ENCODE data around the gene CCDC47.

CCDC47 gene

DNA sequence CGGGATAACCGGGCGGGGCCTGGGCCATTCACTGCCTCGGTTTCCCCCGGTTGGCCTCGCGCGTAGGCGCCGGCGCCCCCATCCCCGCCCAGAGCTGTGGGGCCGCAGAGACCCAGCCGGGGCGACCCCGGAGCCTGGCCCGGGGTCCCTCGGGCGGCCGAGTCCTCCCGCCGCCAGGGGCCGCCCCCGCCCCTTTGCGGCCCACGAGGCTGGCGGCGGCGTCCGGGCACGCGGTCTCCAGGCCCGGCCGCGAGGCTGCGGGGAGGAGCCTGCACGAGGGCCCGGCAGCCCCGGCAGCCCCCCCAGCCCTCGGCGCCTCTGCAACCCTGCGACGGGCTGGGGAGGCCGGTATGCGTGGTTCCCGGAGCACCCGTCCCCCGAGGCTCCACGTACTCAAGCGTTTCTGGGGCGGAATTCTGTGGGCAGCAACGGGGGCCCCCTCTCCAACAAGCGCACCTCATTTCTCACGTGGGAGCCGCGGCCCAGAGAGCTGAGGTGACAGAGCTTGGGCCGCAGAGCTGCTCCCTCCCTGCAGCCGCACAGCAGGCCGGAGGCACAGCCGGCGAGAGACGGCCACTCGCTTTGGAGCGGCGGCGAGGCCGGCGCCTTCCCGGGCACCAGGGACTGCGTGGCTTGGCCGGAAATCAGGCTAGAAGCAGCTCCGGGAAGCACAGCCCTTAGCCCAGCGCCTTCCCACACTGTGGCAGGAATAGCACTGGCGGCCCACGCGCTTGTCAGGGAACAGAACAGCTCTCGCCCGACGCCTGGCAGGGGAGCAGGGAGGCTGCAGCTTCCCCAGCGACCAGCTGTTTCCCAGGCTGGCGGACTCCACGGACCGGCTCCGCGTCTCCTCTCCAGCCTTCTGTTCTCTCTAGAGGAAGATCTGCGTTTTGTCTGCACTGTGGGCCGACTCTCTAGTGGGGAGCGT lies 72.6 kb downstream of the CCDC47 start:
- no peaks in the 10 kb centered on the region for H4K20me1 ChIP-seq (ENCODE audit: low read depth, low read length)
- H3K27me3 ChIP-seq (ENCODE audit: low read length), result no peaks in the 10 kb centered on the region

DNA sequence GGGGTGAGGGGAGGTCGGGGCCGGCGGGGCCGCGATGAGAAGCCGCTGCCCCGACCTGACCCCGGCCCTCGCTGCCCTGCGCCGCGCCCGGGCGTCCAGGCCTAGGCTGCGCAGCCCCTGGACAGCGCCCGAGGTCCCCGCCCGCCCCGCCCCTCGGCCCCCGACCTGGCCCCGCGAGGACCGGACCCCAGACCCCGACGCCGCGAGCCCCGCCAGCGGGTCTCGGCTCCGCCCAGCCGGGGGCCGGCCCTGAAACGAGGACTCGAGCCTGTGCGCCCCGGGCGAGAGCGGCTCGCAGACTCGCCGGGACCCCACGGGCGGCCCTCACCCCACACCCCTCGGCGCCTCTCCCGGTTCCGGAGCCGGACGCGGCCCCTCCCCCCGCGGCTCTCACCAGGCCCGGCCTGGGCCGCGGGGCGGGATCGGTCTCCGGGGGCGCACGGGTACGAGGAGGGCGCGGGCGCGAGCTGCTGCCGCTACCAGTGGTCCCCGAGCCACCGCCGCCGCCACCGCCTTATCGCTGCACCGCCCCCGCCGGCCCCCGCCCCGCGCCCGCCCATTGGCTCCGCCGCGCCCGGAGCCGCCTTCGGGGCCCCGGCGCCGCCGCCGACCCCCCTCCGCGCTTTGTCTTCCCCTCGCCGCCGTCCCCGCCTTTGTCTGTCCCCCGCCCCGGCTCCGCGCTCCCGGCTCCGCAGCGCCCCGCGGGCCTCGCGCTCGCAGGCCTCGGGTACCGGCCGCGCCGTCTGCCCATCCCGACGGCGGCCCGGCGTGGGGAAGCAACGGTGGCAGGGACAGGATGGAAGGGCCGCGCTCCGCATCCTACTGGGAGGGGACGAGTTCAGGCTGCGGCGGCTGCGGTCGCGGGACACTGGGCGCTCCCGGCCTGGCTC lies 73.5 kb downstream of the CCDC47 start, which contains the start of gene LIMD2:
TSS of gene LIMD2 (minus strand) at position 488 of the 890 bp plus-strand sequence. CDS start 827 bp downstream, outside the sequence.
- Histone ChIP-seq H4K20me1 (ENCODE audit: low read depth, low read length) (no peaks in the 10 kb centered on the region), H3K36me3 (ENCODE audit: low read length) (no peaks in the 10 kb centered on the region; the same call in 1 of the 2 replicates), H3K4me3 (ENCODE audit: insufficient read depth, low read length, poor library complexity, severe bottlenecking) (peak within 1 kb of the TSS; percentile 73), H3K4me2 (ENCODE audit: low read depth, low read length, poor library complexity, severe bottlenecking) (peak within 1 kb of the TSS; percentile 93), H3K27me3 (ENCODE audit: low read length) (no peaks in the 10 kb centered on the region), H3K9me3 (ENCODE audit: insufficient read depth, low read length) (no peaks in the 10 kb centered on the region), H3K79me2 (ENCODE audit: insufficient read depth, low read length) (peaks cover 12% of the 10 kb centered on the region), H3K27ac (ENCODE audit: low read depth, low read length) (peak within 1 kb of the TSS; percentile 98), H3F3A (ENCODE audit: insufficient read depth) (peaks cover 48% of the 10 kb centered on the region), H2AFZ (ENCODE audit: low read depth, low read length, severe bottlenecking) (no peak within 1 kb of the TSS), H3K9ac (ENCODE audit: low read length) (peak within 1 kb of the TSS; percentile 99), H3K9me2 (replicated peaks; ENCODE audit: insufficient read depth, low read length) (no peaks in the 10 kb centered on the region)
- no peak for TF ChIP-seq EZH2phosphoT487 (conservative IDR thresholded peaks at IDR 0.05; ENCODE audit: low read length)
- TF ChIP-seq, protein P1, sequence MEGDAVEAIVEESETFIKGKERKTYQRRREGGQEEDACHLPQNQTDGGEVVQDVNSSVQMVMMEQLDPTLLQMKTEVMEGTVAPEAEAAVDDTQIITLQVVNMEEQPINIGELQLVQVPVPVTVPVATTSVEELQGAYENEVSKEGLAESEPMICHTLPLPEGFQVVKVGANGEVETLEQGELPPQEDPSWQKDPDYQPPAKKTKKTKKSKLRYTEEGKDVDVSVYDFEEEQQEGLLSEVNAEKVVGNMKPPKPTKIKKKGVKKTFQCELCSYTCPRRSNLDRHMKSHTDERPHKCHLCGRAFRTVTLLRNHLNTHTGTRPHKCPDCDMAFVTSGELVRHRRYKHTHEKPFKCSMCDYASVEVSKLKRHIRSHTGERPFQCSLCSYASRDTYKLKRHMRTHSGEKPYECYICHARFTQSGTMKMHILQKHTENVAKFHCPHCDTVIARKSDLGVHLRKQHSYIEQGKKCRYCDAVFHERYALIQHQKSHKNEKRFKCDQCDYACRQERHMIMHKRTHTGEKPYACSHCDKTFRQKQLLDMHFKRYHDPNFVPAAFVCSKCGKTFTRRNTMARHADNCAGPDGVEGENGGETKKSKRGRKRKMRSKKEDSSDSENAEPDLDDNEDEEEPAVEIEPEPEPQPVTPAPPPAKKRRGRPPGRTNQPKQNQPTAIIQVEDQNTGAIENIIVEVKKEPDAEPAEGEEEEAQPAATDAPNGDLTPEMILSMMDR (IDR thresholded peaks at IDR 0.05; ENCODE audit: insufficient read depth, low read length, poor library complexity, severe bottlenecking), result no peak

More for the DNA sequence above, 72.6 kb downstream of the CCDC47 start:
- Histone ChIP-seq H3K9me3 (ENCODE audit: insufficient read depth, low read length) (no peaks in the 10 kb centered on the region), H3K9me2 (replicated peaks; ENCODE audit: insufficient read depth, low read length) (no peaks in the 10 kb centered on the region), H3K79me2 (ENCODE audit: insufficient read depth, low read length) (peaks cover 12% of the 10 kb centered on the region), H3F3A (ENCODE audit: insufficient read depth) (peaks cover 45% of the 10 kb centered on the region), H3K9ac (ENCODE audit: low read length) (peak overlapping the region; percentile 99), H3K4me3 (ENCODE audit: insufficient read depth, low read length, poor library complexity, severe bottlenecking) (peak overlapping the region; percentile 45), H3K36me3 (ENCODE audit: low read length) (no peaks in the 10 kb centered on the region; the same call in 1 of the 2 replicates), H3K27ac (ENCODE audit: low read depth, low read length) (peak overlapping the region; percentile 98), H3K4me2 (ENCODE audit: low read depth, low read length, poor library complexity, severe bottlenecking) (peak overlapping the region; percentile 93), H2AFZ (ENCODE audit: low read depth, low read length, severe bottlenecking) (no peak overlapping the region)
- TF ChIP-seq, protein P1 (IDR thresholded peaks at IDR 0.05; ENCODE audit: insufficient read depth, low read length, poor library complexity, severe bottlenecking), result peak; percentile 24
- TF ChIP-seq EZH2phosphoT487 (conservative IDR thresholded peaks at IDR 0.05; ENCODE audit: low read length), result no peak

DNA sequence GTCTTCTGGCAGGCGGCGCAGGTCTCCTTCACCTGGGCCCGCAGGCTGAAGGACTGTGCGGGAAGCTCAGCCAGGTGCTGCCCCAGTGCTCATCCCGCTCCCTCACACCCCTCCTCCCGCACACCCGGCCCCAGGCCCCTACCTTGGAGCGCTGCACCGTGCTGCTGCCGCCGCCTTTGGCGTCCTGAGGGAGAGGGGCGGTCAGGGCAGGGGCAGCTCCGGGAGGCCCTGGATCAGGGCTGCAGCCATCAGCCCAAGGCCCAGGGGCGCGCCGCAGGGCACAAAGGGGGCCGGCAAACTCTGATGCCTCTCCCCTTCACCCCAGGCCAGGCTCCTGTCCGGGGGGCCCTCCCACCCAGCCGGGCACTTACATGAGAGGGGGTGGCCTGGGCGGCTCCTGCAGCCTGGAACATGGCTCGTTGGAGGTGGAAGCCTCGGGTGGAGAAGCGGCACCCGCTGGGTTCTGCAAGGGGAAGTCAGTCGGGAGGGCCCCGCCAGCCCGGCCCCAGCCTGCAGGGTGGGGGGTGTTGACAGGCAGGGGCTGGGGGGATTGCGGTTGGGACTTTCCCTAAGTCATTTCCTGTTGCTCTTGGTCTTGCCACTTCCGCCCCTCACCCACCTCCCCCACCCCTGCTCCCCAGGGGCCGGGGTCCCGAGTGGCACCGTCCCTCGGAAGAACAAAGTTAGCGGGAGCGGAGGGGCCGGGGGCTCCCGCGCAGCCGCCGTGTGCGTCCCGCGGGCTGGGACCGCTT lies 74.3 kb downstream of the CCDC47 start:
- Histone ChIP-seq H3F3A (ENCODE audit: insufficient read depth) (peaks cover 49% of the 10 kb centered on the region), H3K79me2 (ENCODE audit: insufficient read depth, low read length) (peaks cover 12% of the 10 kb centered on the region), H3K4me3 (ENCODE audit: insufficient read depth, low read length, poor library complexity, severe bottlenecking) (peak overlapping the region; percentile 73), H2AFZ (ENCODE audit: low read depth, low read length, severe bottlenecking) (no peak overlapping the region), H3K27ac (ENCODE audit: low read depth, low read length) (peak overlapping the region; percentile 98), H3K9me2 (replicated peaks; ENCODE audit: insufficient read depth, low read length) (no peaks in the 10 kb centered on the region), H3K4me2 (ENCODE audit: low read depth, low read length, poor library complexity, severe bottlenecking) (peak overlapping the region; percentile 93), H4K20me1 (ENCODE audit: low read depth, low read length) (no peaks in the 10 kb centered on the region), H3K27me3 (ENCODE audit: low read length) (no peaks in the 10 kb centered on the region), H3K9ac (ENCODE audit: low read length) (peak overlapping the region; percentile 99), H3K36me3 (ENCODE audit: low read length) (no peaks in the 10 kb centered on the region; the same call in 1 of the 2 replicates), H3K9me3 (ENCODE audit: insufficient read depth, low read length) (no peaks in the 10 kb centered on the region)
- TF ChIP-seq, protein P1 (IDR thresholded peaks at IDR 0.05; ENCODE audit: insufficient read depth, low read length, poor library complexity, severe bottlenecking), result no peak
- TF ChIP-seq EZH2phosphoT487 (conservative IDR thresholded peaks at IDR 0.05; ENCODE audit: low read length), result no peak
